SK-N-MC (cell line): ENCODE results near the gene EIF4A2.

Experiments
- EZH2 ChIP-seq: fragments of 200-600 bp; sonication (generic); IDR thresholded peaks from one replicate; pipeline ENCODE4 v1.6.1; 2017; ENCODE audit warnings: antibody characterized with exemption
- FOXP2 ChIP-seq: optimal IDR thresholded peaks from 2 replicates; pipeline ENCODE3; 2011; ENCODE audit warnings: mild to moderate bottlenecking, moderate library complexity; ENCODE audit not compliant: insufficient read depth; ENCODE audit errors: extremely low read length, control extremely low read depth
- POLR2AphosphoS5 ChIP-seq: IDR thresholded peaks from 2 replicates; pipeline ENCODE4 v1.6.1; 2012; ENCODE audit warnings: mild to moderate bottlenecking, low read depth, low read length, borderline replicate concordance

- TF ChIP-seq POLR2AphosphoS5 (no peak), EZH2 (no peak), FOXP2 (no peak)
Measured at GRCh38 chr3:186785495-186786018, 2.2 kb downstream of the EIF4A2 start.
